Measurements from ENCODE around the gene ERAS.

DNA sequence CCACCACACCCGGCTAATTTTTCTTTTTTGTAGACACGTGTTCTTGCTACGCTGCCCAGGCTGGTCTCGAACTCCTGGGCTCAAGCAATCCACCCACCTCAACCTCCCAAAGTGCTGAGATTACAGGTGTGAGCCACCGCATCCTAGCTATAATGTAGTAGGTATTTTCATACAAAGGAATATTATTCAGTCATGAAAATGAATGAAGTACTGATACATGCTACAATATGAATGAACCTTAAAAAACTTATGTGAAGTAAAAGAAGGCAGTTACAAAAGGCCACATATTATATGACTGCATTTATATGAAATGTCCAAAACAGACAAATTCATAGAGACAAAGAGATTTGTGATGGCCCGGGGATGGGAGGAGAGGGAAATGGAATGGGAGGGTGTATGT, 44.6 kb upstream of the ERAS start:
- TF ChIP-seq REST (IDR thresholded peaks at IDR 0.05; ENCODE audit: insufficient read depth in 1 of 2, low read depth in 2 of 2, low read length in 1 of 2), result no peak
- TF ChIP-seq, protein P1, sequence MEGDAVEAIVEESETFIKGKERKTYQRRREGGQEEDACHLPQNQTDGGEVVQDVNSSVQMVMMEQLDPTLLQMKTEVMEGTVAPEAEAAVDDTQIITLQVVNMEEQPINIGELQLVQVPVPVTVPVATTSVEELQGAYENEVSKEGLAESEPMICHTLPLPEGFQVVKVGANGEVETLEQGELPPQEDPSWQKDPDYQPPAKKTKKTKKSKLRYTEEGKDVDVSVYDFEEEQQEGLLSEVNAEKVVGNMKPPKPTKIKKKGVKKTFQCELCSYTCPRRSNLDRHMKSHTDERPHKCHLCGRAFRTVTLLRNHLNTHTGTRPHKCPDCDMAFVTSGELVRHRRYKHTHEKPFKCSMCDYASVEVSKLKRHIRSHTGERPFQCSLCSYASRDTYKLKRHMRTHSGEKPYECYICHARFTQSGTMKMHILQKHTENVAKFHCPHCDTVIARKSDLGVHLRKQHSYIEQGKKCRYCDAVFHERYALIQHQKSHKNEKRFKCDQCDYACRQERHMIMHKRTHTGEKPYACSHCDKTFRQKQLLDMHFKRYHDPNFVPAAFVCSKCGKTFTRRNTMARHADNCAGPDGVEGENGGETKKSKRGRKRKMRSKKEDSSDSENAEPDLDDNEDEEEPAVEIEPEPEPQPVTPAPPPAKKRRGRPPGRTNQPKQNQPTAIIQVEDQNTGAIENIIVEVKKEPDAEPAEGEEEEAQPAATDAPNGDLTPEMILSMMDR (IDR thresholded peaks at IDR 0.05), result no peak
- no peak for TF ChIP-seq POLR2AphosphoS5 (IDR thresholded peaks at IDR 0.05; ENCODE audit: low read depth, low read length)
- no peak for TF ChIP-seq TCF7L2 (IDR thresholded peaks at IDR 0.05; ENCODE audit: low read depth, low read length)
- TF ChIP-seq SIN3A (IDR thresholded peaks at IDR 0.05; ENCODE audit: borderline replicate concordance, insufficient read depth, low read depth, low read length), result no peak

All from Panc1 (cell line).